GM12878 (cell line): Measurements from ENCODE around the gene GRIN2A. TPM values are rescaled to one million over a fixed set of nuclear protein-coding genes. Genes with fewer than 3 reads are reported as not detected.

Experiments
- ATAC-seq: fragments of 200-7000 bp; cut with Tn5 transposase; 3 replicates; pipeline ENCODE4 v1.9.1; 2020; ENCODE audit warnings: mild to moderate bottlenecking, moderate library complexity
- BruUV-seq: library from RNA; stranded (reverse); fragments of 400-500 nt; replicated peaks from 2 replicates; lab custom pipeline; 2021; lab: Mats Ljungman, UMichigan
- CTCF ChIA-PET: fragments of 300-600 bp; sonication (Branson Sonifier 250); formaldehyde crosslinking; extraction: SDS; loops from one replicate; lab custom pipeline; 2021; ENCODE audit warnings: inconsistent platforms; lab: Yijun Ruan, JAX
- POLR2A ChIA-PET: fragments of 350-600 bp; formaldehyde crosslinking; extraction: SDS; loops from one replicate; lab custom pipeline; 2021; ENCODE audit warnings: inconsistent platforms; lab: Charles Lee
- RAD21 ChIA-PET: fragments of 300-600 bp; sonication (Branson Sonifier 250); formaldehyde crosslinking; loops from one replicate; lab custom pipeline; 2023; ENCODE audit warnings: antibody characterized with exemption; ENCODE audit not compliant: unreplicated experiment; lab: Charles Lee
- SMC1A ChIA-PET: fragments of 300-600 bp; sonication (Branson Sonifier 250); formaldehyde crosslinking; loops from one replicate; lab custom pipeline; 2023; ENCODE audit not compliant: unreplicated experiment, uncharacterized antibody; lab: Charles Lee
- DNase-seq: peaks from one replicate; pipeline ENCODE4 v3.0.0-alpha.2; 2011; ENCODE audit warnings: low read depth, low spot score
- FAIRE-seq: peaks from 3 replicates; lab custom pipeline; 2011; peaks lifted over from hg19 to GRCh38; lab: Jason Lieb, UNC
- H2AFZ ChIP-seq: 2 replicates; pipeline ENCODE4 v1.6.0; 2011; ENCODE audit warnings: low read depth, low read length, control low read depth; ENCODE audit not compliant: control insufficient read depth
- H3K27ac ChIP-seq: 2 replicates; pipeline ENCODE4 v1.5.1; 2011; ENCODE audit warnings: control low read depth; ENCODE audit not compliant: control insufficient read depth, insufficient read depth
- H3K27me3 ChIP-seq, 2 experiments: replicated peaks in 1 of 2; 2 replicates each; pipeline versions ENCODE4 v1.6.0 to v1.6.1; 2011; ENCODE audit warnings: low read length in 1 of 2; ENCODE audit not compliant: control insufficient read depth in 2 of 2, insufficient read depth in 2 of 2
- H3K36me3 ChIP-seq, 2 experiments: 2 replicates each; pipeline ENCODE4 v1.5.1; 2011; ENCODE audit warnings: low read length in 1 of 2; ENCODE audit not compliant: control insufficient read depth in 2 of 2, insufficient read depth in 2 of 2
- H3K4me1 ChIP-seq: 2 replicates; pipeline ENCODE4 v1.6.1; 2011; ENCODE audit warnings: mild to moderate bottlenecking, low read length, moderate library complexity, mixed read lengths; ENCODE audit not compliant: control insufficient read depth, insufficient read depth
- H3K4me2 ChIP-seq: 2 replicates; pipeline ENCODE4 v1.6.0; 2011; ENCODE audit warnings: control low read depth; ENCODE audit not compliant: control insufficient read depth, insufficient read depth
- H3K4me3 ChIP-seq: fragments of 200-600 bp; sonication (generic); 2 replicates; pipeline ENCODE4 v1.5.1; 2016
- H3K79me2 ChIP-seq: 2 replicates; pipeline ENCODE4 v1.6.0; 2011; ENCODE audit warnings: low read length; ENCODE audit not compliant: control insufficient read depth, insufficient read depth
- H3K9ac ChIP-seq: 2 replicates; pipeline ENCODE4 v1.8.0; 2011; ENCODE audit warnings: low read length, control low read depth, mixed read lengths; ENCODE audit not compliant: control insufficient read depth, insufficient read depth
- H3K9me3 ChIP-seq: replicated peaks from 3 replicates; pipeline ENCODE4 v1.5.1; 2011; ENCODE audit warnings: mild to moderate bottlenecking, low read length; ENCODE audit not compliant: control insufficient read depth, insufficient read depth
- H4K20me1 ChIP-seq: 2 replicates; pipeline ENCODE4 v1.6.0; 2011; ENCODE audit not compliant: control insufficient read depth, insufficient read depth
- ATF2 ChIP-seq: IDR thresholded peaks from 2 replicates; pipeline ENCODE4 v1.6.1; 2012; ENCODE audit warnings: low read length, inconsistent platforms
- BRCA1 ChIP-seq: IDR thresholded peaks from 2 replicates; pipeline ENCODE4 v1.6.1; 2011; ENCODE audit warnings: low read depth, low read length, improper control_type of control experiment
- CEBPZ ChIP-seq: fragments of 150-350 bp; IDR thresholded peaks from 2 replicates; pipeline ENCODE4 v1.6.1; 2016; ENCODE audit warnings: low read depth, low read length
- HDAC6 ChIP-seq: fragments of 200-600 bp; sonication (generic); IDR thresholded peaks from one replicate; pipeline ENCODE4 v1.8.0; 2017; ENCODE audit warnings: antibody characterized with exemption; ENCODE audit not compliant: unreplicated experiment
- KDM1A ChIP-seq: fragments of 200-600 bp; sonication (generic); IDR thresholded peaks from 2 replicates; pipeline ENCODE4 v1.6.1; 2016; ENCODE audit warnings: borderline replicate concordance
- KLF5 ChIP-seq: fragments of 450-650 bp; IDR thresholded peaks from 2 replicates; pipeline ENCODE4 v1.6.1; 2014; ENCODE audit warnings: mild to moderate bottlenecking; ENCODE audit not compliant: partially characterized antibody
- NR2C1 ChIP-seq: fragments of 450-650 bp; IDR thresholded peaks from 2 replicates; pipeline ENCODE4 v1.6.1; 2017; ENCODE audit warnings: antibody characterized with exemption, mild to moderate bottlenecking, moderate library complexity
- PBX3 ChIP-seq: IDR thresholded peaks from 2 replicates; pipeline ENCODE4 v1.6.1; 2011; ENCODE audit warnings: mild to moderate bottlenecking, low read depth, low read length, moderate library complexity; ENCODE audit not compliant: insufficient replicate concordance
- SP1 ChIP-seq: IDR thresholded peaks from one replicate; pipeline ENCODE4 v1.6.1; 2011; ENCODE audit warnings: low read depth, low read length
- SPI1 ChIP-seq: IDR thresholded peaks from 2 replicates; pipeline ENCODE4 v1.6.1; 2011; ENCODE audit warnings: low read depth, mild to moderate bottlenecking, low read length, moderate library complexity, borderline replicate concordance; ENCODE audit not compliant: insufficient read depth
- TBL1XR1 ChIP-seq: IDR thresholded peaks from 2 replicates; pipeline ENCODE4 v1.6.1; 2012; ENCODE audit warnings: low read depth, low read length, improper control_type of control experiment
- TCF3 ChIP-seq: IDR thresholded peaks from 2 replicates; pipeline ENCODE4 v1.6.1; 2012; ENCODE audit warnings: low read depth, mild to moderate bottlenecking, low read length, borderline replicate concordance; ENCODE audit not compliant: insufficient read depth
- WGBS: methylation state at CpG from one replicate; pipeline ENCODE4 v1.1.6; 2016; ENCODE audit warnings: low lambda C conversion rate; ENCODE audit not compliant: insufficient replicate concordance, insufficient coverage; ENCODE audit errors: missing lambda C conversion rate; 5-methylcytosine and 5-hydroxymethylcytosine counted together
- in situ Hi-C: fragments of 300-500 bp; cut with MboI; formaldehyde crosslinking; loops from 9 replicates; pipeline ENCODE4 v1.14.3; 2018; ENCODE audit warnings: mixed read lengths
- intact Hi-C: fragments of 100-400 bp; cut with micrococcal nuclease; formaldehyde crosslinking; loops from one replicate; pipeline ENCODE4 v1.14.2; 2022; ENCODE audit not compliant: unreplicated experiment
- polyA plus RNA-seq, 11 experiments: library from polyadenylated mRNA; depleted of rRNA in 4 of 11; unstranded in 6 of 11; stranded (reverse) in 5 of 11; fragments of >200 nt; fragmentation: Nextera tagmentation in 4 of 11; fragmentation: Illumina TruSeq in 1 of 11; extraction: Ambion mirVana in 4 of 11; extraction: Trizol in 1 of 11; gene quantifications; 1 replicate in 1 of 11; 2 replicates in 10 of 11; pipeline versions ENCODE4 v1.2.1 to v1.2.3, GENCODE V29; 2011 to 2016; ENCODE audit warnings: inconsistent platforms in 2 of 11, missing spikeins in 2 of 11, low read depth in 1 of 11
- total RNA-seq, 4 experiments: library from RNA; depleted of rRNA in 3 of 4; stranded (reverse); fragments of >200 nt in 3 of 4; fragmentation: Illumina TruSeq in 1 of 4; extraction: Trizol in 1 of 4; gene quantifications; 2 replicates each; pipeline versions ENCODE4 v1.2.1 to v1.2.3, GENCODE V29; 2013 to 2021

GRIN2A gene
- total and polyA plus RNA-seq, 10 of the 15 experiments (the other 5 are each of a cell fraction or from before 2014, with no cell fraction given), result 2.4 to 13.3 (median 7.3) TPM

- in situ Hi-C loops, result no loop called here
- Histone ChIP-seq H3K27me3 (no peaks in the 10 kb centered on the region), H3K9me3 (no peaks in the 10 kb centered on the region), H3K4me1 (no peaks in the 10 kb centered on the region), H3K27ac (no peak overlapping the region), H4K20me1 (no peaks in the 10 kb centered on the region)
- POLR2A ChIA-PET, result no interaction called here
- CTCF ChIA-PET, result interaction anchor here (1.3 to 1.4 kb wide), 2 partner anchors 11 to 463 kb away, joined by 3 to 8 read pairs; no protein-coding TSS in a partner anchor
- ATAC-seq (no peak), FAIRE-seq (no peak)
- intact Hi-C loops, result no loop called here
- TF ChIP-seq KLF5, result no peak
- no peak for TF ChIP-seq SPI1
- no peak for TF ChIP-seq SP1
- no peak for TF ChIP-seq KDM1A
- no peak for TF ChIP-seq CEBPZ
- no peak for TF ChIP-seq TCF3
- no peak for TF ChIP-seq HDAC6
- no peak for TF ChIP-seq ATF2
- no peak for TF ChIP-seq BRCA1
- TF ChIP-seq TBL1XR1, result no peak
- TF ChIP-seq NR2C1, result no peak
- TF ChIP-seq PBX3, result no peak
- TF ChIP-seq, all 136 proteins: peak for 0
- no TSS peak for BruUV-seq
- Histone ChIP-seq H3K4me2 (no peak overlapping the region), H3K79me2 (no peaks in the 10 kb centered on the region), H3K36me3 (no peaks in the 10 kb centered on the region), H3K9ac (no peak overlapping the region), H2AFZ (no peak overlapping the region), H3K4me3 (no peak overlapping the region)
- ChIA-PET SMC1A (interaction anchor here (1.1 to 1.2 kb wide), 2 partner anchors 10 to 14 kb away, joined by 3 read pairs; no protein-coding TSS in a partner anchor), RAD21 (interaction anchor here (1.5 kb wide), 1 partner anchor 23 kb away, joined by 3 read pairs; no protein-coding TSS in a partner anchor)
- no peak for DNase-seq
- 78% methylated on average over 26 of the region's 26 CpGs for WGBS
These were observed 71.0 kb downstream of the GRIN2A start for GRCh38 chr16:10111156-10111761.
